Coronary artery (tissue), 2 donors: ENCODE data around the gene SLC35F1.

Experiments used
- DNase-seq: peaks from one replicate; pipeline ENCODE4 v3.0.0-alpha.2; 2017; ENCODE audit warnings: low spot score
- H3K27ac ChIP-seq, 2 donors: fragments of 200-600 bp; sonication (generic); one replicate each; pipeline ENCODE4 v1.5.1; 2016 to 2019
- H3K4me3 ChIP-seq: fragments of 200-600 bp; sonication (generic); 2 replicates; pipeline ENCODE4 v1.5.1; 2016; ENCODE audit warnings: mild to moderate bottlenecking, moderate library complexity
- TF ChIP-seq, protein P1 (sequence below): fragments of 200-600 bp; sonication (generic); IDR thresholded peaks from one replicate; pipeline ENCODE4 v1.5.1; 2019; ENCODE audit warnings: antibody characterized with exemption

SLC35F1 gene

DNA sequence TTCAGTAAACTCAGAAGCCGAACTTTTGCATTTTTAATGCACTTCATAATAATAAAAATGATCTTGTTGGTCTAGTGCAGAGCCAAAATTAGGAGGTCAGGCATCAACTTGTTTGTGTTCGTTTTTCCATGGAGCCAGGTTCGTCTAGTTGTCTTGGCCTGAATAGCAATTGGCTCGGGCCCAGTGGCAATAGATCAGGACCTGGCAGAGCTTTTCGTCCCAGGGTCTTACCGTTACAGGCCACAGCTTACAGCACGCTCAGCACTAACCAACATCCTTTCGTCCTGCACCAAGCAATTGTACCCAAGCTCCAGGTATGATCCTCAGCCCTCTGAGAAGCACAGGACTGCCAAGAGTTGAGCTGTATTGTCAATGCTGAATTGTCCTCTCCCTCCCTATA is 400.5 kb downstream of the SLC35F1 start:
- no peak for DNase-seq
- Histone ChIP-seq H3K4me3 (no peak overlapping the region), H3K27ac (peak overlapping the region; percentile 63 to 85)
- TF ChIP-seq, protein P1, sequence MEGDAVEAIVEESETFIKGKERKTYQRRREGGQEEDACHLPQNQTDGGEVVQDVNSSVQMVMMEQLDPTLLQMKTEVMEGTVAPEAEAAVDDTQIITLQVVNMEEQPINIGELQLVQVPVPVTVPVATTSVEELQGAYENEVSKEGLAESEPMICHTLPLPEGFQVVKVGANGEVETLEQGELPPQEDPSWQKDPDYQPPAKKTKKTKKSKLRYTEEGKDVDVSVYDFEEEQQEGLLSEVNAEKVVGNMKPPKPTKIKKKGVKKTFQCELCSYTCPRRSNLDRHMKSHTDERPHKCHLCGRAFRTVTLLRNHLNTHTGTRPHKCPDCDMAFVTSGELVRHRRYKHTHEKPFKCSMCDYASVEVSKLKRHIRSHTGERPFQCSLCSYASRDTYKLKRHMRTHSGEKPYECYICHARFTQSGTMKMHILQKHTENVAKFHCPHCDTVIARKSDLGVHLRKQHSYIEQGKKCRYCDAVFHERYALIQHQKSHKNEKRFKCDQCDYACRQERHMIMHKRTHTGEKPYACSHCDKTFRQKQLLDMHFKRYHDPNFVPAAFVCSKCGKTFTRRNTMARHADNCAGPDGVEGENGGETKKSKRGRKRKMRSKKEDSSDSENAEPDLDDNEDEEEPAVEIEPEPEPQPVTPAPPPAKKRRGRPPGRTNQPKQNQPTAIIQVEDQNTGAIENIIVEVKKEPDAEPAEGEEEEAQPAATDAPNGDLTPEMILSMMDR: no peak

DNA sequence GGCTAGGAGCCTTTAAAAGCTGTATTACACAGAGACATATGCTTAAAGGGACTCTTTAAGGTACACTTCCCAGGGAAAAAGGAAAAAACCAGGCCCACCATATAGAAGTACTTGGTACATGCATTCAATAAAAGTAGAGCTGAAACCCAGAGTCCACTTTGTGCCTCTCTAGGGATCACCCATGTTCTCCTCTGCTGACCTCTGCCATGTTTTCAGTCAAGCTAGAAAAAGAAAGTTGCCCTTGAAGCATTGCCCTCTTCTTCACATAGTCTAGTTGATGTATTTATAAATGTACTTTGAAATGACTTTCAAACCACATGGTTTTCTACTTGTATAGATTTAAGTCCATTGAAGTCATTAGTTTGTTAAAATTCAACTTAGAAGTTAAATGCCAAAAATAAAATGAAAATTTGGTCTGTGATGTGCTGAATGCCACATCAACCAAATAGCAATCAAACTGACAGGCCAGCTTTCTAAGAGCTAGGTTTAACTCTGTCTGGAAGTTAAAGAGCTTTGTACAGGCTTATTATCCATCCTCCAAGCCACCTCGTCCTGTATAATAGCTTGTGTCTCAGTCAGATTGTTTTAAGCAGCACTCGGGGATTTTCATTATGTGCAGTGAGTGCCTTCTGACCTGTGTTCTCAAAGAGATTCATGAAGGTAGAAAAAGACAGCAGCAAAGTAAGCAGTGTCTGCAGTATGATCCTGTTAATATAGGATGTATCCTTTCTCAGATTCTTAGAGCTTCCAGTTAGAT is 402.5 kb downstream of the SLC35F1 start:
- TF ChIP-seq, protein P1: no peak
- DNase-seq: no peak
- Histone ChIP-seq H3K4me3 (no peak overlapping the region), H3K27ac (peak overlapping the region; percentile 63 to 72)

DNA sequence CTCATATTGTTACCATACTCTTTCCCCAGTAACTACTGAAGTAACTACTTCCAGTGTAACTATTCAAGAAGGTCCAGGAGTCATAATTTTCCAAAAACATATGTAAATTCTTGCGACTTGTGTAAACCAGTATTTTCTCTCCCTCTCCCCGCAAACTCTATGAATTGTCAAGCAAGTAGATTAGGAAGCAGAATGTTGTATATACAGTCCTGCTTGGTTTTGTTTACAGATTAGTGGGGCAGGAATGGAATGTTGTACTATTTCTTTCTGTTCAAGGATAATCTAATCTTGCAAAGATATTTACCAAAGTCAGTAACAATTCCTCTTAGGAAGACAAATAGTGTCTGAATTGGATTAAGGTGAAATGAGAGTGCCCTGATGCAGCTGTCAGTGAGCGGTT is 406.1 kb downstream of the SLC35F1 start:
- no peak for DNase-seq
- Histone ChIP-seq H3K27ac (peak overlapping the region; percentile 24 to 91), H3K4me3 (no peak overlapping the region)
- TF ChIP-seq, protein P1: no peak

DNA sequence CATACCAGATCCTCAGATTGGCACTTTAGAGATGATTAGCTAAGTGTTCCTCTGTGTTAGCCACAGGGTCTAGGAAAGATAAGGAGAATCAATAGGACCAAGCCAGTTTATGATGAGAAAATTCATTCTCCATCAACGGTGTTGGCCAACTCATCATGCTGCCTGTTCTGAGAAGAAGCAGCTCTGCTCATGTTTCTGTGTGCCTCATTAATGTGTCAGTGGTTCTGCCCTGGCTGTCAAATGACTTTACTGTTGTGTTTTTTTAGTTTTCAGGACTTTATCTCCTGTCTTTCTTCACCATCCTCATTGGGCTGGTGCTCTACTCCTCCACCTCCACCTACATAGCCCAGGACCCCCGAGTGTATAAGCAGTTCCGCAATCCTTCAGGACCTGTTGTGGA is 406.7 kb downstream of the SLC35F1 start:
- H3K4me3 ChIP-seq: no peak overlapping the region
- no peak for DNase-seq
- TF ChIP-seq, protein P1: no peak
- peak overlapping the region; percentile 24 to 91 for H3K27ac ChIP-seq

DNA sequence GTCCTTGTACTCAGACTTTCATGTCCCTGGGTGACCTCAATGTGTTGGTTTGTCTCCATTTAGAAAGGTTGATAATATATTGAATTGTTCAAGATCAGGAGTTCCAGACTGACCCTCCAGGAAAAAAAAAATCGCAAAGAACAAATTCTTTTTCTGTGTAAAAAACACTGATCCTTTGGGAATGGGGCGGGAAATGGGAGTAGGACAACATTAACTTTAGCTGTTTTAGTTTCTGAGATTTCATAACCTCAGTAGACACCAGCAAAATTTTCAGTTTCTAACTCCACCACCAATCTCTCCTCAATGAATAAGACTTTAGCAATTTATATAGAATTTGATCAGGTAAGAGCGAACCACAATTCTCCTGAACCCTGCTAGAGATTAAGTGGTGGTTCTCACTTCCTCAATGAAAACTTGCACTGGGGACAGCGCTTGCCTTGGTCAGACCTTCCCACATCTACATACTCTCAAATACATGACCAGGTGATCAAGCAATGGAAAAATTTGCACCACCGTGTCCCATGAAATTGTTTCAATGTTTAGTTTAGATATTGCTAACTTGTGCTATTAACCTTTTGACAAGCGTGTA is 409.8 kb downstream of the SLC35F1 start:
- DNase-seq: no peak
- H3K4me3 ChIP-seq: peak overlapping the region; percentile 19
- TF ChIP-seq, protein P1: no peak
- H3K27ac ChIP-seq: peak overlapping the region; percentile 78 to 91

DNA sequence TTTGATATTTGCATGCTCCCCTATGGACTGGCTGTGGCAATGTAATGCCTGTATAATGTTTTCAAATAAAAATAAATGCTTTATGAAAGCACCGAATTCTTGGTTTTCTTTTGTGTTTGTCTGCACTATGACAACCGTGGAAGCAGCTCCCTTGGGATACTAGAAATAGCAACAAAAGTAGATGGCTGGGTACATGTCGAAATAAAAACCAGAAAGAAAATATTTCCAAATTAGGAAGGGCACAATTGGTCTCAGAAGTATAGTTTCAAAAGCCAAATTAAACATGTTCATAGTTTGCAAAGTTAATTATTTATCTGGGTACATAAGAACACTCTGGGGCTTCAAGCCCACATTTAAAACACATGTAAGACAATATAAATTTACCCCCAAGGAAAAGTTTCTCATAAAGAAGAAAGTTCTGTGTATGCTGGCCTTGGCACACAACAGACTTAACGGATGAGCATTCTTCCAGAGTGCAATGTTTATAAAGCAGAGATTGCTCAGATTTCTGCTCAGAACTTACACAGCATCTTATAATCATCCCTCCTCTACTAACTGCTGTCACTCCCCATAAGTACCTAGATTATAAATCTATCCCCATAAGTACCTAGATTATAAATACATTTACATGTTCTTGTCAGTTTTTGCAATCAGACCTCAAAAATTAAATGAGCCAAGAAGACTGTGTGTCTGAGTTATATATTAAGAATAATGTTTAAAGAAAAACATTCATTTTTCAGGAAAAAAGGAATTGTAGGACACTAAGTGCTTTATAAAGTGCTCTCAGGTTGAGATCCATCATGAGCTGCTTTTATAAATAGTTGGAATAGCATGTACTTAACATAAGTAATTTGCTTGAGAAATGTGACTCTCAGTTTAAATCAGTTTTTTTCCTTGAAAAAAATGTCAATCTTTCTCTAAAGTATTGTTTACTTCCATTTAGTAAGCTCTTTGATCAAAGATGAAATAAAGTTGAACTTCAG is 410.8 kb downstream of the SLC35F1 start:
- no peak for DNase-seq

More for the DNA sequence above, 410.8 kb downstream of the SLC35F1 start:
- peak overlapping the region; percentile 19 for H3K4me3 ChIP-seq
- TF ChIP-seq, protein P1: no peak
- peak overlapping the region; percentile 78 to 91 for H3K27ac ChIP-seq
